ENCODE data around the gene CRYL1. TPM values are rescaled to one million over a fixed set of nuclear protein-coding genes. Genes with fewer than 3 reads are reported as not detected.
"Not testable (repeated sequence)": the region's sequence is repeated elsewhere in the genome, so short reads cannot be mapped to it uniquely, and the experiment has no call there.

The CRYL1 gene
- total and polyA plus RNA-seq, 2 experiments from 2014 or later, result 41.6 to 43.6 TPM

GRCh38 chr13:20438801-20439200 is 86.9 kb downstream of the CRYL1 start:
- TF ChIP-seq CTCF (IDR thresholded peaks at IDR 0.05; ENCODE audit: low read depth, low read length), result no peak
- H3K4me1 ChIP-seq (ENCODE audit: low read depth), result peaks cover 3% of the 10 kb centered on the region
- no peaks in the 10 kb centered on the region for H3K36me3 ChIP-seq
- no peaks in the 10 kb centered on the region for H3K27me3 ChIP-seq
- no peak overlapping the region for H3K4me3 ChIP-seq
- no peak overlapping the region for H3K27ac ChIP-seq
- no peaks in the 10 kb centered on the region for H3K9me3 ChIP-seq (ENCODE audit: low read depth)
- DNase-seq (ENCODE audit: low read depth in 1 of 2, low spot score in 1 of 2), result no peak

- H3K9me3 ChIP-seq (ENCODE audit: low read depth), result no peaks in the 10 kb centered on the region
- TF ChIP-seq CTCF (IDR thresholded peaks at IDR 0.05; ENCODE audit: low read depth, low read length), result no peak
Measured at GRCh38 chr13:20436505-20436904, 89.2 kb downstream of the CRYL1 start.

DNA sequence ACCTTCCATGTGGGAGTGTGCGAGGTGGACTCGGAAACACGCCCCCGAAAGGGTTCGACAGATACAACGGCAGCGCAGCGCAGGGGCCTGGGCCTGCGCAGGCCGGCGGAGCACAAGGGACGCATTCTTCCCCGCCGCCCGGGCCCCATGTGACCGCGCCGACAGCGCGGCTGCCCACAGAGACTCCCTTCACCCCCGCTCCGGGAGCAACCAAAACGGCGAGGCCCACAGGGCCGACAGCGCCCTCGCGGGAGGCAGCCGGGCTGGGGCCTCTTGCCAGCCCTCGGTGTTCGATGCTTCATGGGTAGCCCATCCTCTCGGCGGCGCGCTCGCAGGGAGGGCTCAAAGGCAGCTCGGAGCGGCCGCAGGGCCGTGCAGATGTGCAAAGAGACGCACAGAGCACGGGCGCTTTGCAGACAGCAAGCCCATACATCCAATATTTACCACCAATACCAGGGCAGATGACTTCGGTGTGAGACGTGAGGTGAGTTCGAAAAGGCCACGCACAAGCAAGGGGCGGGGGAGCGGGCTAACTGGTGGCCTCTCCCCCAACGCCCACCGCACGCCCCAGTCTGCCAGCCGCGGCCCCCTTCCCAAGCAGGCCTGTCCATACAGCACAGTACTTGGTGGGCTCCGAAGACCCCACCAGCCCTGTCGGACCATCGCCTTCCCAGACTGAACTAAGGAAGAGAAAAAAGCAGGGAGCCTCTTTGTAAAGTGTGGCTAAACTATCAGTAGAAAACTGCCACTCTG is 89.9 kb downstream of the CRYL1 start:
- H3K36me3 ChIP-seq, result no peaks in the 10 kb centered on the region
- no peaks in the 10 kb centered on the region for H3K4me1 ChIP-seq (ENCODE audit: low read depth)
- H3K9me3 ChIP-seq (ENCODE audit: low read depth), result no peaks in the 10 kb centered on the region
- TF ChIP-seq CTCF (IDR thresholded peaks at IDR 0.05; ENCODE audit: low read depth, low read length), result no peak
- DNase-seq (ENCODE audit: low read depth in 1 of 2, low spot score in 1 of 2), result peak in 1 of 2 donors; percentile 32
- H3K27me3 ChIP-seq, result no peaks in the 10 kb centered on the region
- no peak overlapping the region for H3K27ac ChIP-seq
- no peak overlapping the region for H3K4me3 ChIP-seq

More at GRCh38 chr13:20436505-20436904, 89.2 kb downstream of the CRYL1 start:
- no peak for DNase-seq (ENCODE audit: low read depth in 1 of 2, low spot score in 1 of 2)
- Histone ChIP-seq H3K27me3 (no peaks in the 10 kb centered on the region), H3K4me3 (no peak overlapping the region), H3K36me3 (no peaks in the 10 kb centered on the region), H3K27ac (no peak overlapping the region), H3K4me1 (ENCODE audit: low read depth) (no peaks in the 10 kb centered on the region)

DNA sequence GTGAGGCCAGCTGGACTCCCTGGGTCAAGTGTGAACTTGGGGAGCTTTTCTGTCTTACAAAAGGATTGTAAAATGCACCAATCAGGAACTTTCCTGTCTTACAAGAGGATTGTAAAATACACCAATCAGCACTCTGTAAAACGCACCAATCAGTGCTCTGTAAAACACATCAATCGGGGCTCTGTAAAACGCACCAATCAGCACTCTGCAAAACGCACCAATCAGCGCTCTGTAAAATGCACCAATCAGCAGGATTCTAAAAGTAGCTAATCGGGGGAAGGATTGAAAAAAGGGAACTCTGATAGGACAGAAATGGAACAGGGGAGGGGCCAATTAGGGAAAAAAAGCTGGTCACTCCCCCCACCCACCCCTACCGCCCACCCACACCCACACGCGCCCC is 91.4 kb downstream of the CRYL1 start:
- not testable (repeated sequence) for H3K4me1 ChIP-seq (ENCODE audit: low read depth); DNase-seq (ENCODE audit: low read depth in 1 of 2, low spot score in 1 of 2); H3K27me3 ChIP-seq; H3K9me3 ChIP-seq (ENCODE audit: low read depth); H3K27ac ChIP-seq; H3K36me3 ChIP-seq; H3K4me3 ChIP-seq

GRCh38 chr13:20431687-20432384 is 93.8 kb downstream of the CRYL1 start:
- Histone ChIP-seq H3K36me3 (no peaks in the 10 kb centered on the region), H3K27me3 (no peaks in the 10 kb centered on the region), H3K4me1 (ENCODE audit: low read depth) (no peaks in the 10 kb centered on the region), H3K27ac (peak overlapping the region; percentile 43), H3K9me3 (ENCODE audit: low read depth) (no peaks in the 10 kb centered on the region), H3K4me3 (no peak overlapping the region)
- DNase-seq (ENCODE audit: low read depth in 1 of 2, low spot score in 1 of 2), result no peak
- no peak for TF ChIP-seq CTCF (IDR thresholded peaks at IDR 0.05; ENCODE audit: low read depth, low read length)

DNA sequence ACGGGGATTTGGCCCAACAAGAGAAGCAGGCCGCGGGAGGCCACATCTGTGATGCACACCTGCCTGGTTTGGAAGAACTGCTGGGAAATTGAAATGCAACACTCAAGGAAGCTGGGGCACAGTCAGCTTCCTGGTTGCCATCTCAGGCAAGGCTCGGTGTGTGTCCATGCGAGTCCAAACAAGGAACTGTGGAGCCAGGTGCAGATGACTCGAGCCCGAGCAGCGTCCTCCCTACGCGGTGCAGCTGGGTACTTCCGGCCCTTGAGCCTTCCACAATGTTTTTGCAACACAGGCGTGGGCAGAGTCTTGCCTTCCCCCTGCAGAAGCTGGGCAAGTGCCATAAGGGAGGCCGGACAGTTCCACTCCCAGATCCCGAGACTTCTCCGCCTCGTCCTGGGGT is 94.6 kb downstream of the CRYL1 start:
- no peak overlapping the region for H3K27ac ChIP-seq

More for the DNA sequence above, 94.6 kb downstream of the CRYL1 start:
- Histone ChIP-seq H3K36me3 (no peaks in the 10 kb centered on the region), H3K9me3 (ENCODE audit: low read depth) (no peaks in the 10 kb centered on the region), H3K27me3 (no peaks in the 10 kb centered on the region), H3K4me3 (no peak overlapping the region), H3K4me1 (ENCODE audit: low read depth) (no peaks in the 10 kb centered on the region)
- no peak for TF ChIP-seq CTCF (IDR thresholded peaks at IDR 0.05; ENCODE audit: low read depth, low read length)
- no peak for DNase-seq (ENCODE audit: low read depth in 1 of 2, low spot score in 1 of 2)

All from cardiac muscle cell (in vitro differentiated cells and primary cell).